Measurements from ENCODE around the gene COL2A1.
"Not testable (repeated sequence)": the region's sequence is repeated elsewhere in the genome, so short reads cannot be mapped to it uniquely, and the experiment has no call there.

COL2A1 gene

GRCh38 chr12:47972895-47973294 is 31.4 kb downstream of the COL2A1 start:
- no peak for DNase-seq

DNA sequence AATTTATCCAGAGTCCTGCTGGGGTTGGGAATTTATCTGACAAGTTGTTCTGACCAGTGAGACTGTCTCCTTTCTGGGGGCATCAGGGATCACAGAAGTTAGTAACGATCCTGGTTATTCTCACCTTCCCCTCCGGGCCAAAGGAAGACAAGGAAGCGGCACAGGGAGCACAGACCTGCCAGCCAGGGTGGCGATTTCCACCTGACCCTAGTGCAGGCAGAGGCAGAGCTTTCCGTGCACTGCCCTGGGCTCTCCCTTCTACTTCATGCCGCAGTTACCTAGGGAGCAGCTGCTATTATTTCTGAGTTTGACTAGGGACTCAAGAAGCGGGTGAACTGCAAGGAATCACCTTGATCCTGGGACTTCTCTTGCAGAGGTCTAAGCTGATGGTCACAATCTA is 33.4 kb downstream of the COL2A1 start:
- DNase-seq = no peak

GRCh38 chr12:47969845-47970244 is 34.4 kb downstream of the COL2A1 start:
- no peak for DNase-seq

DNA sequence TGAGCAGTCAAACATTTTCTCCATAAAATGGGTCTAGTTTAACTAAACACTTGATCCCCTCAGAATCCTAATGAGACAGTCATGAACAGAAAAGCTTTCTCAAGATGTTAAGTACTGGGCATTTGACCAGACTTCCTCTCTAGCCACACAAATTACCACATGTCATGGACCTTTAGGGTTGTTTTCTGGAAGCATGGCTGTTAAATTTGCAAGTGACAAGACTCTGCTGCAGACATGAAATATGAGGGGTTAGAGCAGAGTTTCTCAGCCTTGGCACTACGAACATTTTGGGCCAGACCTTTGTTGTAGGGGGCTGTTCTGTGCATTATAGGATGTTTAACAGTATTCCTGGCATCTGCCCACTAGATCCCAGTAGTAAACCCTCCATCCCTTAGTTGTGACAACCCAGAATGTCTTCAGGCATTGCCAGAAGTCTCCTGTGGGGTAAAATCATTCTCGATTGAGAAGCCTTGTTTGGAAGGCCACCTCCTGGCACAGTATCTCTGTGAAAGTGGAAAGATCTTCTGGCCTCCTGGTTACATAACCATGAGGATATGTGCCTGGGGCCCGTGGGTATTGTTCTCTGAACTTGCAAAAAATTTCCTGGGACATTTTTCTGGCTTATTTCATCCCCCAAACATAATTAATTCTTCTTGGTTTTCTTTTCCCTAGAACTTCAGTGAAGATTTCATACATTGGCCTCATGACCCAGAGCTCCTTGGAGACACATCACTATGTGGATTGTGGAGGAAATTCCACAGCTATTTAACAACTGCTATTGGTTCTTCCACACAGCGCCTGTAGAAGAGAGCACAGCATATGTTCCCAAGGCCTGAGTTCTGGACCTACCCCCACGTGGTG is 36.6 kb downstream of the COL2A1 start:
- DNase-seq = no peak

DNA sequence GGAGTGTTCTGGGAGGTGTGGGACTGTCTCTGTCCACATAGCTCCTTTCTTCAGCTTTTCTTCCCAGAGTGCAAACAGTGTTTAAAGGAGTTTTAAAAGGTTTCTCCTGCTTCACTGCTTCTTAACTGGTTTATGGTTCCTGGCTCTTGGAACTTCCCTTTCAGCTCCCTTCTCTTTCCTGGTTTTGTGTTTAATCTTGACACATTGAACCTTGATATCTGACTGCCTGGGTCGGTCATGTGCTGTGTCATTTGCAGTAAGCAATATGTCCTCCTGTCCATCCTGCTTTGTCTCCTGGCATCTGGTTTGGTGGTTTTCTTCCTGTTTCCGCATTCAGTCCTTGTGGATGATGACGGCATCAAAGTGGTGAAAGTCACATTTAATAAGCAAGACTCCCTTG is 38.7 kb downstream of the COL2A1 start:
- no peak for DNase-seq

DNA sequence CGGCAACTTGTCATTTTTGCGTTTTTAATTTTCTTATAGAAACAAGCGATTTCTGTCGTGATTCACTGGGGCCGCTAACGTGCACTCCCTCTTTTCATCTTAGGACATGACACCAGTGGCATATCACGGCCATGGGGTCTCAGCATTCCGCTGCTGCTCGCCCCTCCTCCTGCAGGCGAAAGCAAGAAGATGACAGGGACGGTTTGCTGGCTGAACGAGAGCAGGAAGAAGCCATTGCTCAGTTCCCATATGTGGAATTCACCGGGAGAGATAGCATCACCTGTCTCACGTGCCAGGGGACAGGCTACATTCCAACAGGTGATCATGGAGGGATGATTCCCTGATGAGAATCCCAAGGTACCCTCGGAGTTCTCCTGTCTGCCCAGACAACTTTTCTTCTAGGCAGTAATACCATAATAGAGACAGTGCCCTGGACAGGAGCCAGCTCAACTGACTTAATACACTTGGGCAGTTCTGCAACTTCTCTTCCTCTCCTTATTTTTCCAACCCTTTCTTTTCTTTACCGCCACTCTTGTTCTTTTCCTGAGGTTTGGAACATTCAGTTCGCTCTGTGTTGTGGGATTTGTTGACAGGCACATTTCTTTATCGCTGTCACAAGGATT is 40.1 kb downstream of the COL2A1 start:
- peak; percentile 37 for DNase-seq

- DNase-seq = peak; percentile 93
Observed at GRCh38 chr12:47963340-47964040, 40.8 kb downstream of the COL2A1 start, which contains the start of gene TMEM106C. Gene TMEM106C, plus strand, starts transcription at chr12:47963596. Its CDS starts 641 bp downstream, at chr12:47964237.

- no peak for DNase-seq
Observed at GRCh38 chr12:47962198-47962597, 42.1 kb downstream of the COL2A1 start.

DNA sequence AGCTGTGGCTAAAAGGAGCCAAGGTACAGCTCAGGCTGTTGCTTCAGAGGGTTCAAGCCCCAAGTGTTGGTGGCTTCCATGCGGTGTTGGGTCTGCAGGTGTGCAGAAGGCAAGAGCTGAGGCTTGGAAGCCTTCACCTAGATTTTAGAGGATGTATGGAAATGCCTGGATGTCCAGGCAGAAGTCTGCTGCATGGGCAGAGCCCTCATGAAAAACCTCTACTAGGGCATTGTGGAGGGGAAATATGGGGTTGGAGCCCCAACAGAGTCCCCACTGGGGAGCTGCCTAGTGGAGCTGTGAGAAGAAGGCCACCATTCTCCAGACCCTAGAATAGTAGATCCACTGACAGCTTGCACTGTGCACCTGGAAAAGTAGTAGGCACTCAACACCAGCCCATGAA is 46.6 kb downstream of the COL2A1 start:
- DNase-seq = not testable (repeated sequence)

DNA sequence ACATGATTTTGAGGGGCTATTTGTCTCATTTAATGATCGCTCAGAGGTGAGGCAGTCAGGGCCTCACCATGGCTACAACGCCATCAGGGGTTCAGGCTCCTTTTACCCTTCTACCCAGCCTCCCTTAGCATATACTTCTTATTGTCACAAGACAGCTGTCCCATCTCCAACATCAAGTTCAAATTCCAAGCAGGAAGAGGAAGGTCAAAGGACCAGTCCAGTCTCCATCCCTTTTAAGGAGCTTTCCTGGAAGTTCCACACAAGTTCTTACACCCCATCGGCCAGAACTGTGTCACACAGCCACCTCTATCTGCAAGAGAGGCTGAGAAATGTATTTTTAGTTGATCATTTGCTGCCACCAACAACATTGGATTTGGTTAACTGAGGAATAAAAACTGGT is 49.2 kb downstream of the COL2A1 start:
- no peak for DNase-seq

DNA sequence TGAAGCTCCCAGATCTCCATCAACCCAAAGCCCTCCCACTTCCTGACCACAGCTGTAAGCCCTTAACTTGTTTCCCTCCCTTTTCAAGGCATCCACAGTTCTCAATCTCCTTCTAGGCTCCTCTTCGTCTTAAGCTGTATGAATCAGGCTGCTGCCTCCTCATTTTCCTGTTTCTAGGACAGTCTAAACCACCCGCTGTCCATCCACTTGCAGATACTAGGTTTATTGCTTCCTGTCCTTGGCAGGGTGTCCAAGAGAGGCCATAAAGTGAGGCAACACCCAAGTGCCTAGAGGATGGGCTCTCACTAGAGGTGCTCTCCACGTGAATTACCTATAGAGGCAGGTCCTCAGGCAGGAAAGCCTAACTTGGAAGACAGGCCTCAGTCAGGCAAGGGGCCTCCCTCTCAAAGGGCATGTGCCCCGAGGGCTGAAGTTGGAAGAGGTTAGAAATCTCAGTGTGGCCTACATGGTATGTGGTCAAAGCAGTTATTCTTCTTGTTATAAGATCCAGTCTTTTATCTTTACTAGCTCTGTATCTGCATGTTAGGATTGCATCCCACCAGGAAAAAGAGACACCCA is 49.7 kb downstream of the COL2A1 start:
- no peak for DNase-seq

GRCh38 chr12:47954058-47954457 is 50.2 kb downstream of the COL2A1 start:
- DNase-seq = no peak

- DNase-seq = no peak
Observed at GRCh38 chr12:47950856-47951468, 53.3 kb downstream of the COL2A1 start.

DNA sequence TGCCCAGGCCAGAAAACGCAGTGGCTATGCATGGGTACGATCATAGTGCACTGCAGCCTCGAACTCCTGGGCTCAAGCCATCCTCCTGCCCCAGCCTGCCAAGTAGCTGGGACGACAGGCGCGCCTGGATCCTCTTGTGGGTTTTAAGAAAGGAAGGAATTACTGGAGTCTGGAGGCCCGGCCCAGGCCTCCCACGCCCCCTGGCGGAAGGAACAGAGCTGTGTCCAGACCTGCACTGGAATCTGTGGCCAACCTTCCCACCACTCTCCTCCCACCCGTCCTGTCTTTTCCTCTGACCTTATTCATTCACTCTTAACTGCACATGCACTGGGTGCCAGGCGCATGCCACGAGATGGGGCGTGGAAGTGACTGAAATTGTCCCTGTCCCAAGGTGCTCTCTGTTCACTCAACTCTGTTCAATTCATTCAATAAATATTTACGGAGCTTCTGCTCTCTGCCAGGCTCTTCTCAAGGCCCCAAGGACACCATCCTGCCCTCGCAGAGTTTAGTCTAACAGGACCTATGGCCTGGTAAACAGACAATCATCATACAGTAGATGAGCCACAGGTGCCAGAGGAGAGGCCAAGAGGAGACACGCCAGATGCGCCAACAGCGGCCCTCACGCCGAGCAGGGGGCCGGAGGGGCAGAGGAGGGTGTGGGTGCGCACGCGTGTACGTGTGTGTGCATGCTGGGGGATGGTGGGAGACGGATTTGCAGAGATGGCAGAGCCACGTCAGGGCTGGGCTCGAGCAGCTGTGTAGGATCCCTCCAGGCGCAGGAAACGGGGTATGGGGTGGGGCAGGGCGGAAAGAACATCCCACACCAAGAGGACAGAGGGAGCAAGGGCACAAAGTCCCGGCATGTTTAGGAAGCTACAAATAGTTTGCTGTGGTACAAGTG is 54.6 kb downstream of the COL2A1 start:
- peak; percentile 75 for DNase-seq

DNA sequence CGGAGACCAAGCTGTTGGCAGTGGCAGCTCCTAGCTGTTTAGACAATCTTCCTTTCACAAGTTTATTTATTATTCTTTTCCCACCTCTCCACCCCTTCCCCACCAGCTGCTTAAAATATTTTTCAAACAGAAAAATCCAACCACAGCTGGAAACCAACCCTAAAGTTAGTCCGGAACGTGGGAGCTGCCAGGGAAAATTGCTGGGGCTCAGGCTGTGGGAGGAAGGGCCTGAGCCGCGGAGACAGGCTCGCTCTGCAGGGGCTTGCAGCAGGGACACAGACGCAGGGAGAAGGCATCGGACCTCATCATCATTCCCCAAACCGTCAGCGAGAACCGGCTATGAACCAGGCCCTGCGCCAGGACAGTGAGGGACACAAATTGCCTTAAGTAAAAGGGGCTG is 56.9 kb downstream of the COL2A1 start:
- DNase-seq = no peak

GRCh38 chr12:47946413-47947323 is 57.6 kb downstream of the COL2A1 start:
- DNase-seq = no peak

- DNase-seq = no peak
Observed at GRCh38 chr12:47945341-47945728, 58.9 kb downstream of the COL2A1 start.

DNA sequence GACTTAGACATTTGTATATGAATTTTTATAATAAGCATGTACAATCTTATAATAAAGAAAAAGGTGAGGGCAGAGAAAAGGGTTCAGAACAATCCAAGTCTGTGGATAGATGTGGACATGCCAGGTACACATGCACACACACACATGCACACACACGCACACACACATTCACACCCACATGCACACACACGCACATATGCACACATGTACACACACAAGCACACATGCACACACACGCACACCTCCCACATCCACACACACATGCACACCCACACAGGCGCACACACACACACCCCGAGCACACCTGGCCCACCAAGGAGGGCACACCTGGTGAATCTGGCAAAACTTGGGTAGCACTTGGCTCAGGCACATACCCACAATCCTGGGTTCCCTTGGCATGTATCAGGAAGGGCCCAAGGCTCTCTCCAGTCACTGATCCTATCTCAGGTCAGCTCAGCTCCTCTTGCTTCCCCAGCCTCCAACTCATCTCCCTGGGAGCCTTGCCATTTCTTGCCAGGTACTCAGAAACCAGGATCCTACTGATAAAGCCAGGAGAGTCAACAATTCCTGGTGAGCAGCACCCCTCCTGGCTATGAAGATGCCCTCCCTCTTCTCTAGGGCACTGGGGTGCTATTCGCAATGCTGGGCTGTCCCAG is 59.5 kb downstream of the COL2A1 start:
- DNase-seq = no peak

GRCh38 chr12:47943623-47944340 is 60.5 kb downstream of the COL2A1 start:
- DNase-seq = no peak
